DMS53 treated with DMSO at 0.1 percent for 48 hours (cell line): ENCODE results near the gene DST.

Experiments used
- DNase-seq: peaks from one replicate; lab custom pipeline; 2025; ENCODE audit not compliant: unreplicated experiment; lab: John Stamatoyannopoulos, UW

The DST gene

GRCh38 chr6:56539527-56540105 lies 103.1 kb downstream of the DST start:
- DNase-seq = no peak

- no peak for DNase-seq
Measured at GRCh38 chr6:56538851-56539250, 103.8 kb downstream of the DST start.

GRCh38 chr6:56537223-56537770 lies 105.4 kb downstream of the DST start:
- DNase-seq = no peak

- no peak for DNase-seq
Measured at GRCh38 chr6:56536536-56536935, 106.2 kb downstream of the DST start.

GRCh38 chr6:56535626-56536025 lies 107.1 kb downstream of the DST start:
- DNase-seq = no peak

GRCh38 chr6:56534680-56535419 lies 107.8 kb downstream of the DST start:
- DNase-seq = no peak

GRCh38 chr6:56532766-56533551 lies 109.7 kb downstream of the DST start:
- no peak for DNase-seq

GRCh38 chr6:56531839-56532595 lies 110.7 kb downstream of the DST start:
- no peak for DNase-seq

GRCh38 chr6:56529594-56530191 lies 113.0 kb downstream of the DST start:
- DNase-seq = no peak

- DNase-seq = no peak
Measured at GRCh38 chr6:56528412-56528841, 114.3 kb downstream of the DST start.

- no peak for DNase-seq
Measured at GRCh38 chr6:56527934-56528333, 114.8 kb downstream of the DST start.

- DNase-seq = no peak
Measured at GRCh38 chr6:56526860-56527544, 115.7 kb downstream of the DST start.

GRCh38 chr6:56525974-56526789 lies 116.5 kb downstream of the DST start:
- no peak for DNase-seq

GRCh38 chr6:56524891-56525703 lies 117.6 kb downstream of the DST start:
- no peak for DNase-seq

GRCh38 chr6:56522495-56523270 lies 120.0 kb downstream of the DST start:
- no peak for DNase-seq

GRCh38 chr6:56521976-56522375 lies 120.7 kb downstream of the DST start:
- no peak for DNase-seq

- DNase-seq = no peak
Measured at GRCh38 chr6:56521454-56521853, 121.2 kb downstream of the DST start.

GRCh38 chr6:56520218-56520617 lies 122.5 kb downstream of the DST start:
- DNase-seq = no peak
